Astrocyte (in vitro differentiated cells and primary cell): ENCODE data around the gene TFF1.

Source experiments
- EZH2 ChIP-seq: IDR thresholded peaks from 2 replicates; pipeline ENCODE4 v1.6.1; 2012; ENCODE audit warnings: mild to moderate bottlenecking, low read length, inconsistent platforms; ENCODE audit not compliant: insufficient read depth
- TF ChIP-seq, protein P1 (sequence below): IDR thresholded peaks from 2 replicates; pipeline ENCODE4 v1.5.1; 2011; ENCODE audit warnings: low read depth, mild to moderate bottlenecking, inconsistent platforms, low read length, moderate library complexity; ENCODE audit not compliant: insufficient read depth

DNA sequence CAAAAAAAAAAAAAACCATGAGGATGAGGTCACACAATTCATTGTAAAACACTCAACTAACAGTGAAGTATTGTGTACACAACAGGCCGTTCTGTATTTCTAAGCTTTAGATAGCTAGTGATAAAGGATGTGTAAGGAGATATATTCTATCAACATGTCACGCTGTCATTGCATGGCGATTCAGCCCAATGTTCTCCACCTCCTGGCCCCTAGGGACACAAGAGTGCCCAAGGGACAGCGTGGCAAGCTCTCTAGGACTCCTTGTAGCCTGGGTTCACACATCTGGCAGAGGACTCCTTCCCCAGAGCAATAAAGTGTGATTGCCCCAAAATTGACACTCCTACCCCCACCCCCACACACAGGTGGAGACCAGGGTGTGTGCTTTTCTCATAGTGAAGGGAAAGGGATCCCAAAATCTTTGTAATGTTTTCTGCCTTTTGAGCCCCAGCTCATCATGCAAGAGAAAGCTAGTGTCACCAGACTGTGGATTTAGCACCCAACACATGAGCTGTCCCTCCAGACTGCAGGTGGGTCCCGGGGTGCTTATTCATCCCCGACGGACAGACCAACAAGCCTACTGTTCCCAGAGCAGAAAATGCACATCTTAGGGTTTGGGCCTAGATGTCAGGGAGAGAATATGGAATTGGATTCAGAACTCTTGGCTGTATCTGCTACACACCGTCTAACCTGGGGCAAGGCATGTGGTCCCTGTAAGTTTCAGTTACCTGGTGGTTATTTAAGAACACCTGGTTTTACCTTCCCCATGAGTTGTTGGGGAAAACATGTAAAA is 18.0 kb upstream of the TFF1 start:
- TF ChIP-seq EZH2: no peak
- TF ChIP-seq, protein P1, sequence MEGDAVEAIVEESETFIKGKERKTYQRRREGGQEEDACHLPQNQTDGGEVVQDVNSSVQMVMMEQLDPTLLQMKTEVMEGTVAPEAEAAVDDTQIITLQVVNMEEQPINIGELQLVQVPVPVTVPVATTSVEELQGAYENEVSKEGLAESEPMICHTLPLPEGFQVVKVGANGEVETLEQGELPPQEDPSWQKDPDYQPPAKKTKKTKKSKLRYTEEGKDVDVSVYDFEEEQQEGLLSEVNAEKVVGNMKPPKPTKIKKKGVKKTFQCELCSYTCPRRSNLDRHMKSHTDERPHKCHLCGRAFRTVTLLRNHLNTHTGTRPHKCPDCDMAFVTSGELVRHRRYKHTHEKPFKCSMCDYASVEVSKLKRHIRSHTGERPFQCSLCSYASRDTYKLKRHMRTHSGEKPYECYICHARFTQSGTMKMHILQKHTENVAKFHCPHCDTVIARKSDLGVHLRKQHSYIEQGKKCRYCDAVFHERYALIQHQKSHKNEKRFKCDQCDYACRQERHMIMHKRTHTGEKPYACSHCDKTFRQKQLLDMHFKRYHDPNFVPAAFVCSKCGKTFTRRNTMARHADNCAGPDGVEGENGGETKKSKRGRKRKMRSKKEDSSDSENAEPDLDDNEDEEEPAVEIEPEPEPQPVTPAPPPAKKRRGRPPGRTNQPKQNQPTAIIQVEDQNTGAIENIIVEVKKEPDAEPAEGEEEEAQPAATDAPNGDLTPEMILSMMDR: no peak
